Adipocyte (in vitro differentiated cells): ENCODE measurements around the gene LDOC1.
"Not testable (repeated sequence)": the region's sequence is repeated elsewhere in the genome, so short reads cannot be mapped to it uniquely, and the experiment has no call there.

Experiments
- DNase-seq: peaks from one replicate; pipeline ENCODE4 v3.0.0-alpha.2; 2015; ENCODE audit warnings: low read depth
- H3K27me3 ChIP-seq: replicated peaks from 2 replicates; pipeline ENCODE4 v1.7.0; 2013; ENCODE audit warnings: mild to moderate bottlenecking, low read length, moderate library complexity; ENCODE audit not compliant: control insufficient read depth, insufficient read depth
- H3K36me3 ChIP-seq: 2 replicates; pipeline ENCODE4 v1.7.0; 2013; ENCODE audit warnings: low read length, mild to moderate bottlenecking, moderate library complexity; ENCODE audit not compliant: control insufficient read depth, insufficient read depth, severe bottlenecking
- H3K4me1 ChIP-seq: 2 replicates; pipeline ENCODE4 v1.7.0; 2013; ENCODE audit warnings: mild to moderate bottlenecking, low read length, moderate library complexity; ENCODE audit not compliant: control insufficient read depth, insufficient read depth
- H3K4me3 ChIP-seq: 2 replicates; pipeline ENCODE4 v1.7.0; 2013; ENCODE audit warnings: mild to moderate bottlenecking, low read length, moderate library complexity
- H3K9ac ChIP-seq: 2 replicates; pipeline ENCODE4 v1.7.0; 2013; ENCODE audit warnings: mild to moderate bottlenecking, low read length, moderate library complexity
- H3K9me3 ChIP-seq: 2 replicates; pipeline ENCODE4 v1.7.0; 2013; ENCODE audit warnings: mild to moderate bottlenecking, low read length, moderate library complexity; ENCODE audit not compliant: control insufficient read depth

The LDOC1 gene

DNA sequence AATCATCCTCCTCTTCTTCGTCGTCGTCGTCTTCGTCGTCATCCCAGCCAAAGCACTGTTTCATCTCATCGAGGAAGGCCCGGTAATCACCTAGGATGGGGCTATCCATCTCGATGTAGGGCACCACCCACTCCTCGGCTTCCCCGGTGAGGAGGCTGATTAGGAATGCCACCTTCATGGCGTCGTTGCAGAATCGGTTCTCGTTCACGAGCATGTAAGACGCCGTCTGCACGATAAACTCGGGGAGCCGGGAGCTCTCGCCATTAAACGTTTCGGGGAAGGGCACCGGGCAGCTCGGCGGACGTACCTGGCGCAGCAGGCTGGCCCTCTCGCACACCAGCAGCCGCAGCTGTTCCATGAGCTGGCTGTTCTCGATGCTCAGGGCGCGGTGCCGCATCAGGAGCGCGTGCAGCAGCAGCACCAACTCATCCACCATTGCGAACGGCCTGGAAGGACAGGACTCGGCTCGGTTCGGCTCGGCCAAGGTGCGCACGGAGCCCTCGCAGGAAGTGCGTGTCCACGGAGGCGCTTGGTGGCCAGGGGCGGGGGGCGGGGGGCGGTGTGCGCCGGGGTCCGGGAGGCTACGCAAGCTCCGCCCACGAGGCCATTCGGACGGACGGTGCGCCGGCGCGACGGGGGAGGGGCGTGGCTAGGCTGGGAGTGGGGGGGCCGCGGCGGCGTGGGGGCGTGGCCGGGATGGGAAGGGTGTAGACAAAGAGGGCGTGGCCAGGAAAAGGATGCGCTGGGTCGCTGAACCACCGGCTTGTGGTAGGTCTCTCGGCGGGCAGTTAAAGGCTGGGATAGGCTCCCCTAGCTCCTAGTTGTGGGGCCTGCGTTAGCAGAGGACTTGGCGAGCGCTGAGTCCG lies at the start of gene LDOC1:
LDOC1 (minus strand) TSS at position 544 of the 866 bp plus-strand sequence; CDS start at position 436, 108 bp downstream.
- H3K9ac ChIP-seq, result peak within 1 kb of the TSS; percentile 82
- H3K4me1 ChIP-seq, result peaks cover 3% of the 10 kb centered on the region
- H3K9me3 ChIP-seq, result no peaks in the 10 kb centered on the region
- H3K27me3 ChIP-seq, result no peaks in the 10 kb centered on the region
- peak; percentile 88 for DNase-seq
- no peaks in the 10 kb centered on the region for H3K36me3 ChIP-seq
- H3K4me3 ChIP-seq, result peak within 1 kb of the TSS; percentile 87

DNA sequence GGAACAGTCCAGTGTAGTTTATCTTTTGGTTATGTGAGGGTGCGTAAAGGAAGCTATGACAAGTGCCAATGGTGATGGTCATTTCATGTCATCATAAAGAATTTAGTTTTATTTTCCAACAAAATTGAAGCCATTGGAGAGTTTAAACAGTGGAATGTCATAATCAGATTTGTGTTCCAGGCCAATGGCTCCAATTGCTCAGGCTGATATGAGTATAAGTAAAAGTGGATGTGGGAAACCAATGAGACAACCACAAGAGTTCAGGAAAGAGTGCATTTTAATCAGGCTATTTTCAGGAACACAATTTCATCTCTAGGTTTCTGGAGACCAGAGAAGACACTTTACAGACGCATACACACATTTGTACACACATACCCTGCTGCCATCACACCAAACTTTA lies 44.7 kb upstream of the LDOC1 start:
- no peaks in the 10 kb centered on the region for H3K27me3 ChIP-seq
- peaks cover 13% of the 10 kb centered on the region for H3K4me1 ChIP-seq
- no peak overlapping the region for H3K4me3 ChIP-seq
- H3K36me3 ChIP-seq, result no peaks in the 10 kb centered on the region
- H3K9me3 ChIP-seq, result no peaks in the 10 kb centered on the region
- H3K9ac ChIP-seq, result no peak overlapping the region
- DNase-seq, result no peak

DNA sequence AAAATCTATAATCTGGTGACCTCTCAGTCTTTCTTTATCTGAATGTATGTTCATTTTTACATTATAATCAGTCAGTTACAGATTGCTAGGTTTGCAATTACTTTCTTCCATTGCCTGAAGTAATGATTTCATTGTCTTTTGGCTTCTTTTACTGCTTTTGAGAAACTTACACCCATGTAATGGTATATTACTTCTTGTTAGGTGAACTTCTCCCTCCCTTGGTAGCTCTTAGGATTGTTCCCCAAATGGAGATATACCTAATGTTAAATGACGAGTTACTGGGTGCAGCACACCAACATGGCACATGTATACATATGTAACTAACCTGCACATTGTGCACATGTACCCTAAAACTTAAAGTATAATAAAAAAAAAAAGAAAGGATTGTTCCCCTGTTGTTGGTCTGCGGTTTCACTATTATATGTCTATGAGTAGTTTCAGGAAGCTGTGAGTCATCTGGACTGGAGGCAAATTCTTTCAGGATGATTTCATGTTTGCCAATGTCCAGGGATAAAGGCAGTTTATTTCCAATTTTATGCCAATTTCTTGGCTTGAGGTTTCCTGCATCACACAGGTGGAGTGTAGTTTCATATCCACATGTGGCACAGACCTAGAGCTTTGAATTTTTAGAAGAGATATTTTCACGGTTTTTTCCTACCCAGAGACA lies 43.5 kb upstream of the LDOC1 start:
- Histone ChIP-seq H3K4me3 (peak overlapping the region; percentile 10), H3K36me3 (no peaks in the 10 kb centered on the region), H3K9ac (no peak overlapping the region), H3K27me3 (no peaks in the 10 kb centered on the region), H3K9me3 (no peaks in the 10 kb centered on the region), H3K4me1 (peaks cover 13% of the 10 kb centered on the region)
- peak; percentile 72 for DNase-seq

DNA sequence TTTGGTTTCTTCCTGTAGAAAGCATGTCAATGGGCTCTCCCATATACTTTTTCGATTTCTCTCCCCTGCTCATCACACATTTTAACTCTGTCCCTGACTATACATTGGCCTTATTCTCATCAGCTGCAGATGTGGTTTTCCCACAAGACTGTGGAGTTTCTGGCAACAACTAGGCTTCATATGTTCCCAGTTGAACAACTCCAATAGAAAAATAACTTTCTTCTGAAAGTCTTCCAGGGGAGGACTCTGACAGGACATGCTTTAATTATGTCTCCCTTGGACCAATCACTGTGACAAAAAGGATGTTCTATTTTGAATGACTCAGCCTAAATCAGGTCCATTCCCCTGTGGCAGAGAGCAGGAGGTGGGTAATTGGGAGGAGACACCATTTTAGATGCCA lies 37.3 kb upstream of the LDOC1 start:
- H3K4me3 ChIP-seq, result no peak overlapping the region
- H3K36me3 ChIP-seq, result no peaks in the 10 kb centered on the region
- H3K9ac ChIP-seq, result no peak overlapping the region

DNA sequence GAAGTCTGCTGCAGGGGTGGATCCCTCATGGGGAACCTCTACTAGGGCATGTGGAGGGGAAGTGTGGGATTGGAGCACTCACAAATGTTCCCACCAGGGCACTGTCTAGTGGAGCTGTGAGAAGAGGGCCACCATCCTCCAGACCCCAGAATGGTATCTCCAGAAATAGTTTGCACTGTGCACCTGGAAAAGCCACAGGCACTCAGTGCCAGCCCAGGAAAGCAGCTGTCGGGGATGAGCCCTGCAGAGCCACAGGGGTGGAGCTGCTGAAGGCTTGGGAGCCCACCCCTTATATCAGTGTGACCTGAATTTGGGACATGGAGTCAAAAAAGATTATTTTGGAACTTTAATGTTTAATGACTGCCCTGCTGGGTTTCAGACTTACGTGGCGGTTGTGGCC lies 25.0 kb upstream of the LDOC1 start:
- no peaks in the 10 kb centered on the region for H3K9me3 ChIP-seq
- no peak for DNase-seq
- H3K4me1 ChIP-seq, result no peaks in the 10 kb centered on the region
- H3K9ac ChIP-seq, result no peak overlapping the region
- peaks cover 3% of the 10 kb centered on the region for H3K27me3 ChIP-seq
- no peak overlapping the region for H3K4me3 ChIP-seq
- H3K36me3 ChIP-seq, result no peaks in the 10 kb centered on the region

More for the DNA sequence above, 37.3 kb upstream of the LDOC1 start:
- DNase-seq, result no peak
- Histone ChIP-seq H3K4me1 (no peaks in the 10 kb centered on the region), H3K9me3 (no peaks in the 10 kb centered on the region), H3K27me3 (no peaks in the 10 kb centered on the region)

DNA sequence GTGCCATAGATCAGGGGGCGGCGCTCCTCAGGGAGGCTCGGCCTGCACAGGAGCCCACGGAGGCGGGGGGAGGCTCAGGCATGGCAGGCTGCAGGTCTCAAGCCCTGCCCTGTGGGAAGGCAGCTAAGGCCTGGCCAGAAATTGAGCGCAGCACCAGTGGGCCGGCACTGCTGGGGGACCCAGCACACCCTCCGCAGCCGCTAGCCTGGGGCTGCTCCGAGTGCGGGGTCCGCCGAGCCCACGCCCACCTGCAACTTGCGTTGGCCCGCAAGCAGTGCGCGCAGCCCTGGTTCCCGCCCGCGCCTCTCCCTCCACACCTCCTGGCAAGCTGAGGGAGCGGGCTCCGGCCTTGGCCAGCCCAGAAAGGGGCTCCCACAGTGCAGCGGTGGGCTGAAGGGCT lies 11.6 kb upstream of the LDOC1 start:
- DNase-seq, H3K9ac ChIP-seq, H3K27me3 ChIP-seq, H3K36me3 ChIP-seq, H3K4me3 ChIP-seq, H3K9me3 ChIP-seq, H3K4me1 ChIP-seq: not testable (repeated sequence)

DNA sequence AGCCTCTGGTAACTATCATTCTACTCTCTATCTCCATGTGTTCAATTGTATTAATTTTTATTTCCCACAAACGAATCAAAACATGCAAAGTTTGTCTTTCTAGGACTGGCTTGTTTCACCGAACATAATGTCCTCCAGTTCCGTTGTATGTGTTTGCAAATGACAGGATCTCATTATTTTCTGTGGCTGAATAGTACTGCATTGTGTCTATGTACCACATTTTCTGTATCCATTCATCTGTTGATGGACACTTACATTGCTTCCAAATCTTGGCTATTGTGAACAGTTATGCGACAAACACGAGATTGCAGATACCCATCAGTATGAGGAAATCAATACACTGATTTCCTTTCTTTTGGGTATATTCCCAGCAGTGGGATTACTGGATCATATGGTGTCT lies 8.4 kb upstream of the LDOC1 start:
- Histone ChIP-seq H3K9me3 (no peaks in the 10 kb centered on the region), H3K27me3 (no peaks in the 10 kb centered on the region), H3K4me1 (no peaks in the 10 kb centered on the region), H3K36me3 (no peaks in the 10 kb centered on the region), H3K4me3 (no peak overlapping the region), H3K9ac (no peak overlapping the region)
- DNase-seq, result no peak

DNA sequence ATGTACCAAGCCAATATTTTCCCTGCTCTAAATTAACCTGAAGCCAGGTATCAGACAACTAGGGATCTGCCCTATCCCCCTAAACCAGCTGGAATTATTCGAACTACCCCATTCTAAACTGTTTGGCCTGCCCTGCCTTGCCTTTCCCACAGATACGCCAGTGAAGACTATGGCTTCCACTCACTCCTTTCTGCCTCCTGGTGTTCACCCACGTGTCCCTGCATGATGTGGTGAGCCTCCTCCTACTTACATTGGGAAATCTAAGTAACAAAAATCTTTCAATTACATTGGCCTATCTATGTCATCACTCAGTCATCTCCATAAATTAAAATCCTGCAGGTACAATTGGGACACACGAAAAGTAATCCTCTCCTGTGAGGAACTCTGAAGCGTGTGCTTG lies 6.1 kb upstream of the LDOC1 start:
- DNase-seq, result no peak
- Histone ChIP-seq H3K4me1 (no peaks in the 10 kb centered on the region), H3K36me3 (no peaks in the 10 kb centered on the region), H3K4me3 (no peak overlapping the region), H3K27me3 (no peaks in the 10 kb centered on the region), H3K9ac (no peak overlapping the region), H3K9me3 (no peaks in the 10 kb centered on the region)

DNA sequence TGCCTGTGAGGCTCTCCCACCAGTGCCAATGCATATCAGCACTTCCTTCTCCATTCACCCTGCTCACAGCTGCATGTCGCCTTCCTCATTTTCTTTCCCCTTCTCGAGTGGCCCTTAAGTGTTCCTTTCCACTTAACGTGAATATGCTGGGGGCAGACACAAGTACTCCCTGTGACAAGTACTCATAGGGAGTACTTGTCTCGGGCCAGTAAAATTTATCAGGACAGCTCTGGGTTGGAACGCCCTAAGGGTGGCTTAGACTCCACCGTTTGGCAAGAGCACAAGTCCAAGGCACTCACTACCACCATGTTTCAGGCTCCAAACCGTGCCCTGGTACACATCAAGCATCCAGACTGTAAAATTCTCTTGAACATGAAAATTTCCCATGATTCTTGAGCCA lies 3.9 kb upstream of the LDOC1 start:
- no peak for DNase-seq
- no peak overlapping the region for H3K9ac ChIP-seq
- no peak overlapping the region for H3K4me3 ChIP-seq
- H3K36me3 ChIP-seq, result no peaks in the 10 kb centered on the region
- H3K27me3 ChIP-seq, result no peaks in the 10 kb centered on the region
- H3K4me1 ChIP-seq, result peaks cover 3% of the 10 kb centered on the region
- no peaks in the 10 kb centered on the region for H3K9me3 ChIP-seq

DNA sequence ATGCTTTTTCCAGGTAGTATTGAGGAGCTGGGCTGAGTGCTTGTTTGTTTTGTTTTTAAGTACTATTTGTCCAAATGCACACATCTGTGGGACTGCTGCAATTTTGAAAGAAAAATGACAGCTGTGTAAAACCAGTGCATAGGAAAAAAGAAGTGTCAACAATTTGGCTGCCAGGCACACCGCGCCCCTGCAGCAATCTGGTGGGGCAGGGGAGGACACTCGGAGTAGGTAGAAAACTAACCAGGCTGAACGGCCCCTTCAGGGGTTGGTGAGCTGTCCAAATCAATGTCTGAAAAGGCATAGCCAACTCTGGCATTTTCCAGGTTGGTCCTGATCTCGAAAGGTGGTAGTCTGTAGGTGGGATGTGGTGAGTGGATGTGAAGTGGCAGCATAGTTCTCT lies 1.1 kb downstream of the LDOC1 start:
- peak overlapping the region; percentile 87 for H3K4me3 ChIP-seq
- DNase-seq, result no peak
- no peaks in the 10 kb centered on the region for H3K36me3 ChIP-seq

DNA sequence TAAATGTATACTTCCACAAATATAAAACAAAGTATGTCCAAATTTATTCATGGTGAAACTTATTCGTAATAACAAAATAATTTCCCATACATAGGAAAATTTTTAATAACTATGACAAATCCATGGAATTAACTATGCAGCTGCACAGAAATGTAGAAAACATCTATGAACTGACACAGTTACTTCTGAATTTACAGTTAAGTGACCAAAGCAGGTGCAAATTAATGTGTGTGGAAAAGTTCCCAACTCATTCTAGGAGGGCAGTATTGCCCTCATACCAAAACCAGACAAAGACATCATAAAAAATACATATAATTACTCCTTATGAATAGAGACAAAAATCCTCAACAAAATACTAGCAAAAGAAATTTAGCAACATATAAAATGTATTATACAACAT lies 12.5 kb downstream of the LDOC1 start:
- H3K36me3 ChIP-seq, result no peaks in the 10 kb centered on the region
- no peaks in the 10 kb centered on the region for H3K4me1 ChIP-seq
- H3K9me3 ChIP-seq, result no peaks in the 10 kb centered on the region
- no peaks in the 10 kb centered on the region for H3K27me3 ChIP-seq
- no peak overlapping the region for H3K9ac ChIP-seq
- H3K4me3 ChIP-seq, result no peak overlapping the region
- no peak for DNase-seq

More for the DNA sequence above, 1.1 kb downstream of the LDOC1 start:
- peaks cover 3% of the 10 kb centered on the region for H3K4me1 ChIP-seq
- no peaks in the 10 kb centered on the region for H3K9me3 ChIP-seq
- no peaks in the 10 kb centered on the region for H3K27me3 ChIP-seq
- no peak overlapping the region for H3K9ac ChIP-seq
